ENCODE data around the gene ELMO1.

Gene ELMO1

DNA sequence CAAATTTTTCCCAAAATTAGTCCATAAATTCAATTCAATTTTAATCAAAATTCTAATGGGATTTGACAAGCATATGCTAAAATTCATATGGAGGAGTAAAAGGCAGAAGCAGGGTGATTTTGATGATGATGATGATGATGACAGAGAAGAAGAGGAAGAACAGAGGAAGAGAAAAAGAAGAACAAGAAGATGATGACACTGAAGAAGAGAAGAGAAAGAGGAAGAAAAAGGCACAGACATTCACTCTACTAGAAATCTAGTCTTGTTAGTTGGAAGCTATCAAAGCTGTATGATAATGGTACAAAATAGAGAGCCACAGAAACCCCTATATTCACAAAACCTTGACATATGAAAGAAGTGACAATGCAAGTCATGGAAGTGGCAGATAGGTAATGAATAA lies 157.9 kb downstream of the ELMO1 start:
- no peak for DNase-seq

DNA sequence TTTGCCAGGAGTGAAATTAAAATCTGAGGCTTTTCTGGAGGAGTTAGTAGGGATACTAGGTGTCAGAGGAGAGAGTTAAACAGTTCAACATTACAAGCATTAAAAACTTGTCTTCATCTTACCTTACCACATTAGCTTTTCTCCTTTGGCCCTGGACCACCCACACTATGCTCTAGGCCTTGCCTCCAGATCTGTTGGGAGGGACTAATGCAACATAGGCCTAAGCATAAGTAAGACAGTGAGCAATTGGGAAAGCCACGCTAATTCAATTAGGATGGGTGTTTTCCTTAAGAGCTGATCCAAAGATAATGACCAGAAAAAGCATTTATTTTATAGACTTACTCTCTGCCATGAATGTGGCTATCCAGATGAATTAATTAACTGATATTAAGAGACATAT lies 158.9 kb downstream of the ELMO1 start:
- DNase-seq = no peak

DNA sequence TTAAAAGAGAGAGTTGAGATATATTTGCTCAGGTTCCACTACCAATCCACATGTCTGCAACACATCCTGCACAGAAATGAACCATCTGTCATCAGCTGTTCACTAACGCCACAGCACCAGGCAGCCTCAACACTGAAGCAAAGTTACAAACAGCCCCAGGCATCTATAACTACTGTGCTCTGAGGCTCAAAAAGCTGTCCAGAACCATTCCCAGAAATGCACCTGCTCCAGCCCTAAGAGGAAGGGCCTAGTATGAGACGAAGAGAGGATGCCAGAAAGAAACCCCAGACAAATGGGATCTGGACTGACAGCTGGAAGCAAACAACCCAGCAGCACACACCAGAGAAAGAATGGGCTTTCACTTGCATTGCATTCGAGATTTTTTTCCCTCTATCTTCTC lies 159.3 kb downstream of the ELMO1 start:
- no peak for DNase-seq

DNA sequence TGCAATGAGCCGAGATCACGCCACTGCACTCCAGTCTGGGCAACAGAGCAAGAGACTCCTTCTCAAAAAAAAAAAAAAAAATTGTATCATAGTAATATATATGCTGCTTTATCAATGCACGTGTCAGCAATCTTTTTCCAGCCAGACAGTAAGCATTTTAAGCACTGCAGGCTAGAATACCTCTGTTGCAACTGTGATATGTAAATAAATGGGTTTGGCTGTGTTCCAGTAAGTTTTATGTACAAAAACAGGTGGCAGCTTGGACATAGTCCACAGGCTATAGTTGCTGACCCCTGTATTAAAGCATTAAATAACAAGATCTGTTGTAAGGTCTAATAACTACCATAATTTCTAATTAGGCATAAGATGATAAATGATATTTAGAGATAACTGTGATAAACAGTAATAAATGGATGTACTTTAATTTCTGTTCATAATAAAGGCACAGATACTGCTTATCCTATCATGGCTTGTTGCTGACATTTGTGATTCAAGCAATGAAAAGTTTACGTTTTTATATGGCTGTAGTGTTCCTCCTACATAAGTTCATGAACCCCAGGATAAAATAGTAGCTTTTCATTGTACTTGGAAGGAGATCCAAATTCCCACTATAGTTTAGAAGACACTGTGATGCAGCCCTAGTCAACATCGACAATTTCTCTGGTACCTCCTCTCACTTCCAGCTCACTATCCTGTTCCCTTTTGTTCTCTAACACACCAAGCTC lies 161.4 kb downstream of the ELMO1 start:
- no peak for DNase-seq

DNA sequence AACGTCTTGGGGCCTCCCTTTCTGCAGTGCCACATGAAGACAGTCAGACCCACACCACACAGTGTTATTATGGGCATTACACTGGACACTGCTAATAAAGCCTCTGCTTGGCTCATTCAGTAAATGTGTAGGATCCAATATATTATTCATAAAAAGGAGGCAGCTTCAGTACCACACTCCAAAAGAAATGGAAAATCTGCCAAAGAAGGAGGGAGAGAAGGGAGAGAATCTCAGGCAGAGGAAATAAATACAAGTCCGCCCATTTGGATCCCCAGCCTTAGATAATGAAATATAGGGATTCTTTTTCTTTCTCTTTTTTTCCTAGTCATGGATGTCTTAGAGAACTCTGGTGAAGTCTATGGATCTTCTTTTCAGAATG lies 162.2 kb downstream of the ELMO1 start:
- no peak for DNase-seq

DNA sequence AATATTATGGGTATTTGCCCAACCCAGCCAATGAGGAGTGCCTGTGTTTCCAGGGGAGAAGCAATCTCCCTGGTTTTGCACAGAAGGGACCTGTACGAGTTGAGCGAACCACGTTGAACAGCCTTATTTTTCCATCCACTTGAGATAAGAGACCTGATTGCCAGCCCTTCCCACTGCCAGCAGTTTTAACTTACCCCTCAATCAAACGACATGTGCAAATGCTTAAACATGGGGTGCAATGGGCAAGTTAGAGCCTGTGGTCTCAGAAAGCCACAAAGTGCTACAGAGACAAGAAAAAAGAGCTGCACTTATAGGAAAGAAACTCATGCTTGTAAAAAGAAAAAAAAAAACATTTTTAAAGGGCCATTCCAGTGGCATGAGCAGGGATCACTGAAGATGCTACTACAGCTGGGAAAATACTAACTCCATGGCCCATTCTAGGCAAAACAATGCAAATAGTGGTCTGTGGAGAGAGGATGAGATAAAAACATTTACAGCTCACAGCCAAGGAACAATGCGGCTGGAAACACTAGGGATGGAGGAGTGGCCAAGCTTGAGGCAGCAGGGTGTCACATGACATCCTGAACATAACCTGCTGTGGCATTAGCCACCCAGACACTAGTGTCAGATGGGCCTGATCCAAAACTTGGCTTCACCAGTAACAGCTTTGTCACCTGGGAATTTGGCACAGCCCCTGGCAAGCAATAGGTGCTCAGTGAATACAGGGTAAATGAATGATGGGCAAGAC lies 162.8 kb downstream of the ELMO1 start:
- DNase-seq = no peak

DNA sequence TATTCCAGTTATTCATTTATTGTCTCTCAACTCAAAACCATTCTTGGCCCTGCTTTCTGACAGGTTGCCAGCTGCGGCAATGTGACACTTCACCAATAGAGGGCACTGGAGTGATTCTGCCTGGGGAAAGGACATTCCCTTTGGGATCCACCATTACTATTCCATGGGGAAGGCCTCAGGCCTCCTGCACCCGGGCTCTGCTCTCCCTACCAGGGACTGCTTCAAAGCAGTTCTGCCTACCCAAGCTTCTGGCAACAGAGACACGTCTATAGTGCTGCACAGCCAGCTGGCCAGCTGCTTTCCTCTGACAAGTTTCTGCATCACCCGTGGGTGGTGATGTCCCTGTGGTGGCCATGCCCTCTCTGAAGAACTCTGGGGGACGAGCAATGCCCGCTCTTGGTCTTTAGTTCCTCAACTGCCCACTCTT lies 163.8 kb downstream of the ELMO1 start:
- no peak for DNase-seq

DNA sequence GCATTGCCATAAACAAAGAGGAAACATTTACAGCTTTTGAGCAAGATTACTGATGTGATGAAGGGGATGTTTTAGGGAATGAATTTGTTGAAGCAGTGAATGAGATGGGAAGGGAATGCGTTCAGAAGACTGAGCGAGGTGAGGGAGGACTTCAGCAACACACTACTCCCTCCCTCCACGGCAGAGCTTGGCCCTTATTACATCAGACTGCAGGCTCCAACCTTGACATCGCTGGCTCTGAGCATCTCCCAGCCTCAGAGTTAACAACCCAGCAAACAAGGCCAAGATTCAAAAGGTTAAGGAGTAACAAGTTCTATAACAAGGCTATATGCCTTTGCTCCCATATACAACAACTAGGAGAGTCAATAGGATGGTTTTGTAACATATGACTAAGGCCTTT lies 164.4 kb downstream of the ELMO1 start:
- DNase-seq = no peak

DNA sequence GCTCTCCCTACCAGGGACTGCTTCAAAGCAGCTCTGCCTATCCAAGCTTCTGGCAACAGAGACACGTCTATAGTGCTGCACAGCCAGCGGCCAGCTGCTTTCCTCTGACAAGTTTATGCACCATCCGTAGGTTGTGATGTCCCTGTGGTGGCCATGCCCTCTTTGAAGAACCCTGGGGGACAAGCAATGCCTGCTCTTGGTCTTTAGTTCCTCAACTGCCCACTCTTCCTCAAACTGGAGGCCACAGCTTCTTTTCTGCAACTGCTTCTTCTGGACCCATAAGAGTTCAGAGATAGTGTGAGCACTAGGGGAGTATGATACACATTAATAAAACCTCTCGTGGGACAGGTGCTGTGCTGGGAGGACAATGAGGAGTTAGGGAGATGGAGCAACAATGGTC lies 164.9 kb downstream of the ELMO1 start:
- no peak for DNase-seq

DNA sequence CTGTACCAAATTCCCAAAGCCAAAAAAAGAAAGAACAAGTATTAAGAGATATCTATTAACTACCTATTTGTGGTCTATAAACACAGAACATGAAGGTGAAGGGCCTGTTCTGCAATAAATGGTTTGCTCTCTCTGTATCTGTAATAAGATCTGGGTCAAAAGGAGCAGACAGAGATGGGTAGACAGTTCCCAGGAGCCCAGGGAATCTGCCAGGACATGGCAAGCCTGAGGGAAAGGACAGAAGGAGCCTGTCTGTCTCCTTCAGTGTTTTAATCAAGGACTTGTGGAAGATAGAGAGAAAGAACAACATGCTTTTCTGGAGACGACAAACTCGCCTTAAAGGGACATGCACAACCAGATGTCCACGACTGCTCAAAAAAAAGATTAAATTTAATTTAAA lies 165.7 kb downstream of the ELMO1 start:
- no peak for DNase-seq

DNA sequence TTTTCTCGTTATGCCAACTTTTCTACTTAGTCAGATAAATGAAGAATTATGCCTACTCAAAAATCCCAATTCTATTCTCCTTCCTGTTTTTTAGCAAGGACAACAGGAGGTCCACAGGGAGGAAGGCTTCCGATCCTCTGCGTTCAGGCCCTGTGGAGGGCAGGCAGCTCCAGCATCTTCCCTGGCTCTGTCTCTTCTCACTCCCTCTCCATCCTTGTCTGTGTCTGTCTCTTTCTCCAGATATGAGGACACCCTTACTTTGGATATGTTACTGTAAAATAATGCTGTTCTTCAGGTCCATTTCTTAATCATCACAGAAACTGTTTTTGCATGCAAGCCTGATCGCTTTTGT lies 166.6 kb downstream of the ELMO1 start:
- DNase-seq = no peak

DNA sequence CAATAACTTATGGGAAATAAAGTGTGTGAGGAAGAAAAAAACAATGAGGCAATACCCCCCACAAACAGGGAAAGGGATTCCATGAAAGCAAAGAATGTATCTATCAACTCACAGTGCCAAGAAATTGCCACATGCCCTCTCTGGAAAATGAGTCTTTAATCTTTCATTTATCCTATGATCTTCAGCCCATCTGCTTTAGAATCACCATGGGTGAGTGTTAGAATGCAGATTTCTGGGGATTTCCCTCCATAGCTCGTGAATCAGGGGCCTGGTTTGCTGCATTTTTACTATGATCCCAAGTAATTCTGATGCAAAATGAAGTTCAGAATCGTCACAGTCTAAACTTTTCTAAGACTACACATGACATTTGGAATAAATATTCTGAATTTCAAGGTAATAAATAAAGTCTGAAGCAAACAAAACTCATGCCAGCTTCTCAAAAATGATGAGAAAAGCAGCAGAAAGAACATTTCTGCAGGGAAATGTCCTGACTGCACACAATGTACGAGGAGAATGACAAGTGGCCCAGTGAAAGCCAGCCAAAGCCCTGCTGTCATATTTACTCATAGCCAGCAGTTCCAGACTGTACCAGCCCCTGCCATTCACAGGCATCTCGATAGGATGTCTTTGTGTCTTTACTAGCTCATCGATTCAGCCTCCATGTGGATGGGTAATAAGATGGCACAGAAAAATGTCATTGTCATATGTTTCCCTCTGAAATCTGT lies 167.1 kb downstream of the ELMO1 start:
- no peak for DNase-seq

DNA sequence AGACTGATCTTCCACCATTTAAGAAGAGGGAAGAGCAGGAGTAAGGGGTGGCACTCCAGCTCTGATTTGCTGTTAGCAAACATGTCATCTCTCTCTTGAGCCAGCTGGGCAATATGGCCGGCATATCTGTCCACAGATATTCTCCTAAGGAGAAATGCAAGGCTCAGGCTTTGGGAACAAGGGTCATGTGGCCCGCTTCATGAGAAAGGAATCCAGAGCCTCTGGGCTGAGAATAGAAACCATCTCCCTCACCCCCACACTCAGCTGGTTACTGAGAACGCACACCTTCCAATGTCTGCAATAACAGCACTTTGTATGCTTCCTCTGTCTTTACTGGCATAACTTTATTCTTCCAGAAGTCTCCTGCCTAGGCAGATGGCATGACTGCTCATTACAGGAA lies 171.2 kb downstream of the ELMO1 start:
- no peak for DNase-seq

DNA sequence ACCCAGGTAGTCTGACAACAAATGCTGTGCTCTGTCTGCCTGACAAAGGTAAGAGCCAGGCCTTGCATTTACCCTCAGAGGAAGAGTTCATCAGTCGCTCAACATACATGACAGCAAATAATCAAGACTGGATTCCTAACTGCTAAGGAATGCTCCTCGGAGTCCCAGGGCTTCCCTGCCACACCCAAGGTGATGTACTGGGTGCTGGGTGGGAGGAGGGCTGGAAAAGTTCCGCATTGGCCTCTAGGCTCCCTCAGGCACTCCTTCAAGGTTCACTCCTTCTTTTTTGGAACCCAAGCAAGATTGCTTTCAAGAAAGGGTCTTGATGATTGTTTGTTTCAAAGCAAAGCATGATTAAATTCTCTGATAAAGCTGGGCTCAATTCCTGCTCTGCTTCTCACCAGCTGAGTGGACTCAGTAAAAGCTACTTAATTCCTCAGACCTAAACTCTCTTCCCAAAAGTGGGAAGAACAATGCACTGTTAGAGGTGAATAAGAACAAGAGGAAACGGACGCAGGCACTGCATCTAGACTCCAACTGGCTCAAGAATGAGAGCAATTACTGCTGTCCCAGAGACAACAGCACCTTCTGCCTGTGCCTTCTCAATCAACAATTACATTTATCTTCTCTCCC lies 173.5 kb downstream of the ELMO1 start:
- DNase-seq = no peak

DNA sequence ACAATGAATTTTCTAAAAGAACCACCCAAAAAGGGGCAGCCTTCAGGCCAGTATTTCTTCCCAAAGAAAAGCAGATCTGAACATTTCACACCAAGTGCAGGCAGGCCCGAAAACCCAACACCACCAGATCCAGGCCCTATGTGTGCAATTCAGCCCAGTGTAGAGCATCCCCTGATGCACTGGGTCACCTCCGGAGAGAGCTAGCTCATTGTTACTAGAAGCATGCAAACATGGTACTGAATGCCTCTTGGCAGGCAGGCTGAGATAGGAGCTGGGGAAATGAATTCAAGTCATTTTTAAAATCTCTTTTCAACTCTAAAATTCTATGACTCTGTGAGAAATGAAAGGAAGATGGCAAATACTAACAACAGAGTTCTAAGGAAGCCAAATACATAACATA lies 174.8 kb downstream of the ELMO1 start:
- DNase-seq = no peak

DNA sequence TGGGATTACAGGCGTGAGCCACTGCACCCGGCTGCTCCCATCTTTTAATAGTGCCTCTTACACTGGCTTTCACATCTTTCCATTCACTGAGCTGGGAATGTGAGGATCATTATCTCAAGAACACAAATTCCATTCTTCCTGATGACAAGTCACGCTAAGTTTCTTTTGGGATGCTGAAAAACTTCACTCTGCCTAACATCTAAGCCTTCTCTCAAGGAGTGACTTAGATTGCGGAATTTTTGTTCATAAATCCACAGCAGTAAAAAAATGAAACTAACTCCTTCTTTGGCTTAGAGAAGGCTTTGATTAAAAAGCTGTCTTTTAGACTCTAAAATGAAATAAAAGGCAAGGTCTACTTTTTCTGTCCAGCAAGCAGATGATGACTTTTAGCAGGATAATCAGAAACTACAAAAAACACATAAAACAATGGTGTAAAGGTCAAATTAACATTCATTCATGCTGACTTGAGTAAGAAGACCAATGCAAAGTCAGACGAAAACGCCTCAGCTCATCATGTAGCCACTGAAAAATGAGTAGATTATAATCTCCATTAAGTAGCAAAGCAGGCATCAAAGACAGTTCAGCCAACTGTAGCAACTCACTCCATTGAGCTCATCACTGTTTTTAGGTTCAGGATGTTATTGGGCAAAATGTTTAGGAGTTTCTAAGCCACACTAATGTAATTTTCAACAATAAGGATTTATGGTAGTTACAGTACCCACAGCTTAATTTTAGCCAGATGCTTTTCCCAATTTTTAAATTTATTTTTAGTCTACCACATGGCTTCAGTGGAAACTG lies 178.8 kb downstream of the ELMO1 start:
- DNase-seq = no peak

DNA sequence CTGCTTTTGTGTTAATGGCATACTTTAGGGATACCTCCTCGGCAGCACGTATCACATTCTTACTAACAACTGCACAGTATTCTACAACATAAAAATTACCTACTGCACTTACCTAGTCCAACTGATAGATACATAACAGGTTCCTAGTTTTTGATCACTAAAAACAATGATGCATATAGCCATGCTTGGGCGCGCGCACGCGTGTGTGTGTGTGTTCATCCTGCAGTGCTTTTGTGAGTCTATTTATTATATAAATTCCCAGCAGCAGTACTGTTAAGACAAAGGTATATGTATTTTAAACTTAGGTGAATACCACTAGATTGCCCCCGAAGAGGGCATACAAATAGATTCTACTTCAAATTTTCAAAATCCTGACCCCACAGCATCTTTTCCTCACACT lies 181.4 kb downstream of the ELMO1 start:
- no peak for DNase-seq

DNA sequence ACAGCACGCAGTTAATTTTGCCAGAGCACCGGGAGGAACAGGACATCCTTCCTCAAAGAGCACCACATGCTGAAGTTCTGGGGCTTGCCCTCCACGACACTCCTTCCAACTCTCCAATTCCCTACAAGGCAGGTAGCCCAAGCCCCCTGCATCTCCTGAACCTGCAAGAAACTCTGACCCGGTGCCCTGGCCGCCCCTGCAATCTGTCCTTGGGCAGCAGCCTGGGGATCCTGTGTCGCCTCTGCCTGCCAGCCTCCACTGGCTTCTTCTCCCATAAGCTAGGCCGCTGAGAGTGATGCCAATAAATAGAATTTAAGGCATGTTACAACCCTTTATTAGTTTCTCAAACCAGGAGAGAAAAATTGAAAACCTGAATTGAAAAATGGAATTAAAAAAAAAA lies 182.8 kb downstream of the ELMO1 start:
- no peak for DNase-seq

DNA sequence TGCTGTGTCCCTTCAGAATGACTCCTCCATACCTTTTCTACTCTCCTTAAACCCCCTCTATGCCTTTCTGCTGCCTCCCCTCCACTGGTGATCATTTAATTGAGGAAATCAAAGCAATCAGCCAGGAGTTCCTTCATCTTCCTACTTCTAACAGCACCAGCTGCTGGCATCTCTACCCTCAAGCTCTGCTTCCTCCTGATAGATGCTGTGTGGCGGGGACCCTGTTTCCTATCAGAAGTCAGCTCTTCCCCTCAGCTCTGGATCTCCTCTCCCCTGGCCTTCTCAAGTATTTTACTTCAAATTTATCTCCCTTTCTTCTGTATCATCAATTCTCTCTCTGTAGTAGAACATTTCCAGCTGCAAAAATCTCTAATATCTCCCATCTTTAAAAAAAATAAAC lies 183.7 kb downstream of the ELMO1 start:
- no peak for DNase-seq

DNA sequence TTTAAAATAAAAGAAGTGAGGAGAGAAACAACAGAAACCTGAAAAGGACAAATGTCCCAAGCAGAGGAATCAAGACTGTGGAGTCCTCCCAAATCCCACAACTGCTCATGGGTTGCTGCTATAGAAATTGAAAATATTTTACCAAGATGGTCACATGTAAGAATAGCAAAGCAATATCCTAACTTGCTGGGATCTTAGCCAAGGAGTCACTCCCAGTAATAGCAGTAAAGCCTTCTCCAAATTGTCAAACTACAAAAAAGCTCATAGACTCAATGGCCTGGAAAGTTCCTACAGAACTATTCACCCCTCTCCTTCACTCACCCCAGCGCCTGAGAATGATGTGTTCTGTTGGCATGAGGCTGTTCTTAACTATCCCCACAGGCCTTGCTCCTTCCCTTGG lies 186.5 kb downstream of the ELMO1 start:
- DNase-seq = no peak

DNA sequence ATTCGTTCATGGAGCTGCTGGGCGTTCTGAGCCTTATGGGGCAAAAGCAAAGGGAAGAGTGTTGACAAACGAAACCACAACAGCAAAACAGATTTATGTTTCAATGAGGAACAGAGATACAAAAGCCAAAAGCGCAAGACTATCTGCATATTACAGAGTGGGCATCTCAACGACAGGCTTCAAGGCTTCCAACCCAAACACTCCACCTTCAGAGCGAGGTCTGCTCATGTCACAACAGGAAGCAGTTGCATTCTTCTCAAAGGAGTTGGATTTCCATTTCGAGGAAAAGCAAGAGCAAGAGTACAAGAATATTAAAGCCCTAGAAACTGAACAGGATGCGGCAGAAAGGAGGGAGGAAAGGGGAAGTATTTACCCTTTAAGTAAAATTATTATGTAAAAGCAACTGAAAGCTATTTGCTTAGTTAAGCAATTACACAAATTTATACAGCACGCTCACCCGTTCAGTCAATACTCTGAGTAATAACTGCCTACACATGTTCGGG lies 189.3 kb downstream of the ELMO1 start:
- DNase-seq = no peak

DNA sequence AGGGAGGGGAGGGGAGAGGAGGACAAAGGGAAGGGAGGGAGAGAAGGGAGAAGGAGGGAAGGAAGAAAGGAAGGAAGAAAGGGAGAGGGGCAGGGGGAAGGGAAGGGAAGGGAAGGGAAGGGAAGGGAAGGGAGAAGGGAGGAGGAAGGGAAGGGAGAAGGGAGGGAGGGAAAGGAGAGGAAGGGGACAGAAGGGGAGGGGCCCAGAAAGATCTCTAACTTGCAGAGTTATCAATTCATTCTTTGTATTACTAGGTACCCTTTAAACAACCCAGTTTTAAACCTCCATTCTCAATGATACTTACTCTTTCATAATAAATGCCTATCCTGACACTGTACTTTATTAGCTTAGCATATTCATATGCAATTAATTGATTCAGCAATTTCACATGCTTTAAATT lies 192.0 kb downstream of the ELMO1 start:
- DNase-seq = no peak

Measured in CD4-positive, alpha-beta T cell treated with Interleukin-15 for 1 hour (primary cell).